Measurements from ENCODE around the gene ADCY2. TPM values are rescaled to one million over a fixed set of nuclear protein-coding genes. Genes with fewer than 3 reads are reported as not detected.

ADCY2 gene
- total RNA-seq, 2 donors from 2014 or later = 5.2 to 17.7 TPM

GRCh38 chr5:7857926-7858632 lies 462.1 kb downstream of the ADCY2 start:
- Histone ChIP-seq H3K27ac (no peak overlapping the region), H3K36me3 (no peaks in the 10 kb centered on the region), H3K9me3 (no peaks in the 10 kb centered on the region), H3K4me3 (no peak overlapping the region), H3K27me3 (replicated peaks; ENCODE audit: insufficient read depth) (no peaks in the 10 kb centered on the region), H3K4me1 (replicated peaks) (no peaks in the 10 kb centered on the region)
- TF ChIP-seq POLR2AphosphoS5 (IDR thresholded peaks at IDR 0.05) (no peak), CTCF (IDR thresholded peaks at IDR 0.05) (no peak), POLR2A (IDR thresholded peaks at IDR 0.05) (no peak)
- no peak for DNase-seq (ENCODE audit: low spot score)
- WGBS = 58% methylated on average over 9 of the region's 9 CpGs
- intact Hi-C loops (cut with DNase I) = loop anchor here (10.0 kb wide), 1 partner anchor 1093 kb away; no protein-coding TSS in a partner anchor

GRCh38 chr5:7866196-7866595 lies 470.3 kb downstream of the ADCY2 start:
- no peak for TF ChIP-seq POLR2A (IDR thresholded peaks at IDR 0.05)
- 99% methylated on average over 2 of the region's 2 CpGs for WGBS

GRCh38 chr5:7867260-7867659 lies 471.3 kb downstream of the ADCY2 start:
- 53% methylated on average over 3 of the region's 3 CpGs for WGBS
- TF ChIP-seq POLR2A (IDR thresholded peaks at IDR 0.05) (no peak), CTCF (IDR thresholded peaks at IDR 0.05) (no peak), POLR2AphosphoS5 (IDR thresholded peaks at IDR 0.05) (no peak)
- Histone ChIP-seq H3K27ac (no peak overlapping the region), H3K36me3 (no peaks in the 10 kb centered on the region), H3K4me1 (replicated peaks) (peaks cover 4% of the 10 kb centered on the region), H3K9me3 (no peaks in the 10 kb centered on the region), H3K4me3 (no peak overlapping the region), H3K27me3 (replicated peaks; ENCODE audit: insufficient read depth) (no peaks in the 10 kb centered on the region)
- DNase-seq (ENCODE audit: low spot score) = no peak
- intact Hi-C loops (cut with DNase I) = loop anchor here (5.0 kb wide), 1 partner anchor 470 kb away; the partner anchor contains the start of gene ADCY2

More at GRCh38 chr5:7866196-7866595, 470.3 kb downstream of the ADCY2 start:
- no peaks in the 10 kb centered on the region for H3K9me3 ChIP-seq
- no peaks in the 10 kb centered on the region for H3K27me3 ChIP-seq (replicated peaks; ENCODE audit: insufficient read depth)
- no peak for DNase-seq (ENCODE audit: low spot score)
- no peaks in the 10 kb centered on the region for H3K36me3 ChIP-seq
- intact Hi-C loops (cut with DNase I) = loop anchor here (5.0 kb wide), 1 partner anchor 469 kb away; the partner anchor contains the start of gene ADCY2
- no peak overlapping the region for H3K4me3 ChIP-seq
- peaks cover 4% of the 10 kb centered on the region for H3K4me1 ChIP-seq (replicated peaks)
- no peak overlapping the region for H3K27ac ChIP-seq

GRCh38 chr5:7868427-7868772 lies 472.5 kb downstream of the ADCY2 start:
- WGBS = 0% methylated on average over 8 of the region's 8 CpGs
- intact Hi-C loops (cut with DNase I) = loop anchor here (5.0 kb wide), 1 partner anchor 471 kb away; the partner anchor contains the start of gene ADCY2
- Histone ChIP-seq H3K27ac (peak overlapping the region; percentile 77), H3K4me1 (replicated peaks) (peaks cover 4% of the 10 kb centered on the region), H3K27me3 (replicated peaks; ENCODE audit: insufficient read depth) (no peaks in the 10 kb centered on the region), H3K9me3 (no peaks in the 10 kb centered on the region), H3K4me3 (peak overlapping the region; percentile 88 to 92), H3K36me3 (no peaks in the 10 kb centered on the region)
- no peak for DNase-seq (ENCODE audit: low spot score)
- TF ChIP-seq POLR2AphosphoS5 (IDR thresholded peaks at IDR 0.05) = no peak

GRCh38 chr5:7868773-7869473 lies 473.0 kb downstream of the ADCY2 start, which contains the start of the genes FASTKD3 and MTRR:
Gene FASTKD3, minus strand, starts transcription at chr5:7869031. Its CDS starts 948 bp downstream, at chr5:7868083.
Gene MTRR, plus strand, starts transcription at chr5:7869148. Its CDS starts 1,647 bp downstream, at chr5:7870795.
- intact Hi-C loops (cut with DNase I) = loop anchor here (5.0 kb wide), 1 partner anchor 472 kb away; the partner anchor contains the start of gene ADCY2
- WGBS = 0% methylated on average over 63 of the region's 83 CpGs
- DNase-seq (ENCODE audit: low spot score) = peak; percentile 94
- Histone ChIP-seq H3K27me3 (replicated peaks; ENCODE audit: insufficient read depth) (no peaks in the 10 kb centered on the region), H3K27ac (peak within 1 kb of the TSS; percentile 77), H3K9me3 (no peaks in the 10 kb centered on the region), H3K36me3 (no peaks in the 10 kb centered on the region), H3K4me1 (replicated peaks) (peaks cover 4% of the 10 kb centered on the region), H3K4me3 (peak within 1 kb of the TSS; percentile 88 to 92)
- no peak for TF ChIP-seq CTCF (IDR thresholded peaks at IDR 0.05)
- peak; percentile 90 for TF ChIP-seq POLR2AphosphoS5 (IDR thresholded peaks at IDR 0.05)
- peak; percentile 63 for TF ChIP-seq POLR2A (IDR thresholded peaks at IDR 0.05)

Data from prostate gland (tissue), 2 donors.